Hepatic stellate cell (primary cell): ENCODE results near the gene GALNT9.
"Not testable (repeated sequence)": the region's sequence is repeated elsewhere in the genome, so short reads cannot be mapped to it uniquely, and the experiment has no call there.

Experiments
- DNase-seq: peaks from one replicate; pipeline ENCODE4 v3.0.0; 2011; ENCODE audit warnings: low spot score

GALNT9 gene

GRCh38 chr12:132329036-132329719 is at the start of gene GALNT9:
TSS of gene GALNT9 (minus strand) at chr12:132329589. CDS start at chr12:132329203, 386 bp downstream.
- no peak for DNase-seq

DNA sequence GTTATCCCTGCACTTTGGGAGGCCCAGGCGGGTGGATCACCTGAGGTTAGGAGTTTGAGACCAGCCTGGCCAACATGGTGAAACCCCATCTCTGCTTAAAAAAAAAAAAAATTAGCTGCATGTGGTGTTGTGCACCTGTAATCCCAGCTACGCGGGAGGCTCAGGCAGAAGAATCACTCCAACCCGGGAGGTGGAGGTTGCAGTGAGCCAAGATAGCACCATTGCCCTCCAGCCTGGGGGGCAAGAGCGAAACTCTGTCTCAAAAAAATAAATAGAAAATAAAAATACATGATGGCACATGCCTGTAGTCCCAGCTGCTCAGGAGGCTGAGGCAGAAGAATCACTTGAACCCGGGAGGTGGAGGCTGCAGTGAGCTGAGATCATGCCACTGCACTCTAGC is 49.7 kb upstream of the GALNT9 start:
- DNase-seq: not testable (repeated sequence)

DNA sequence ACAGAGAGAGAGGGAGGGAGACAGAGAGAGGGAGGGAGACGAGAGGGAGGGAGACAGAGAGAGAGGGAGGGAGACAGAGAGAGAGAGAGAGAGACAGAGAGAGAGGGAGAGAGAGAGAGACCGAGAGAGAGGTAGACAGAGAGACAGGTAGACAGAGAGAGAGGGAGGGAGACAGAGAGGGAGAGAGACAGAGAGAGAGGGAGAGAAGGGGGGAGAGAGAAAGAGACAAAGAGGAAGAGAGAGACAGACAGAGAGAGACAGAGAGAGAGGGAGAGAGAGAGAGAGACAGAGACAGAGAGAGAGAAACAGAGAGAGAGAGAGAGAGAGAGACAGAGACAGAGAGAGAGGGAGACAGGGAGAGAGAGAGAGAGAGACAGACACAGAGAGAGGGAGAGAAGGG is 47.8 kb upstream of the GALNT9 start:
- no peak for DNase-seq

- DNase-seq: no peak
These were observed 47.1 kb upstream of the GALNT9 start for GRCh38 chr12:132376464-132376830.

DNA sequence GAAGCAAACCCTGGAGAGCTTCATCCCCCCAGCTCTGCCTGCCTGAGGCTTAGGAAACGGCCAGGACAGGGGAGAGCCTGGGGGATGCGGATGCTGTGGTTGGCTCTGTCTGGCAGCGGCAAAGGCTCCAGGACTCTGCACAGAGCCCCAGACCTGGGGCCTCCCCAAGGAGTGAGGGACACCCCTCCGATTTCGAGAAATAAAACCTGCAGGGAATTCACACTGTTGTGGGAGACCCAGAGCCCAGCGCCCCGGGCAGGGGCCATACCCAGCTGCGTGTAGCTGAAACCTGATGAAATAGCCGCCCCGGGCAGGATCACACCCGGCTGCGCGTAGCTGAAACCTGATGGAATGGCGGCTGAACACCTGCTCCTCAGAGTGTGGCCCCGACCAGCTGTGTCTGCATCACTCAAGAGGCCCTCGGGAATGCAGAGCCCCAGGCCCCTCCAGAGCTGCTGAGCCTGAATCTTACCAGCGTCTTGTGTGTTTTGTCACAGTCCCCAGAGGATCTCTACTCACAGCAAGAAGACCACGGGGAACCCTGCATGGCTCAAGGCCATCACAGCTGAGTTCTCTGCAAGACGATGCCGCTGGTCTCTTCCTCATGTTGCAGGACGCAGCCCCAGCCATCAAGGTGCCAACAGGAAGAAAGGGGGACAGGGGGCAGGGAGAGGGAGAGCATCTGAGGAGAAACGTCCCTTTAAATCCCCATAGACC is 46.5 kb upstream of the GALNT9 start:
- DNase-seq: no peak

DNA sequence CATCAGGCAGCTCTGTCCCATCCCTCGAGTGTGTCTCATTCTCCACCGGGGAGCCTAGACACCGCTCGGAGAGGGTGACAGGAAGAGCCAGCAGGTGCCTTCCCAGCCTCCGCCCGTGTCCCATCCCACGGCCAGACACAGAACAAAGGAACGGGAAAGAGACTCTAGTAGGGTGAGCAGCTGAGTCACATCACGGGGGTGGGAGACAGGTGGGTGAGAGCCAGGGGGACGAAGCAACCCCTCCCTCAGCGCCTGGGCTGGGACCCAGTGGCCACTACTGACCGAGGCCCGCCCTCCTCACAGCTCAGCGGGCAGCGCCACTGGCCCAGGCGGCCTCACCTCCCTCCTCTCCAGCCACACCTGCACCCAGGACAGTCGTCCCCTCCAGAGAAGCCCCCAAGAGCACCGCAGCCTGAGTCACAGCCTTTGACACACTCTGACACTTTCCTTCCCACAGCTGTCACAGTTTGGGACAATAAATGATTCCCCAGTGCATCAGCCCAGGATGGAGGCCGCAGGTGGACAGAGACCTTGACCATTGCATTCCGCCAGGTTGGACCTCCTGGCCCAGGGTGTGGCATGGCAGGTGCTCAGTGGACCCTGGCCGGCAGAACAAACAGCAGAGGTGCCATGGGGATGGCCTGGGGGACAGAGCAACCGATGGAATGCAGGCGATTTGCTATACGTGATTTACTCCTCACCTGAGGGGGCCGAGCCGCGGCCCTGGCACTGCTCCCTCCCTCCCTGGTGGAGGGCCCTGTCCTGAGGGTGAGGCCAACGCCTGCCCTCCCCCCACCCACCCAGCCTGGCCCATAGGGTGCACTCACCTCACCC is 45.4 kb upstream of the GALNT9 start:
- DNase-seq: no peak

DNA sequence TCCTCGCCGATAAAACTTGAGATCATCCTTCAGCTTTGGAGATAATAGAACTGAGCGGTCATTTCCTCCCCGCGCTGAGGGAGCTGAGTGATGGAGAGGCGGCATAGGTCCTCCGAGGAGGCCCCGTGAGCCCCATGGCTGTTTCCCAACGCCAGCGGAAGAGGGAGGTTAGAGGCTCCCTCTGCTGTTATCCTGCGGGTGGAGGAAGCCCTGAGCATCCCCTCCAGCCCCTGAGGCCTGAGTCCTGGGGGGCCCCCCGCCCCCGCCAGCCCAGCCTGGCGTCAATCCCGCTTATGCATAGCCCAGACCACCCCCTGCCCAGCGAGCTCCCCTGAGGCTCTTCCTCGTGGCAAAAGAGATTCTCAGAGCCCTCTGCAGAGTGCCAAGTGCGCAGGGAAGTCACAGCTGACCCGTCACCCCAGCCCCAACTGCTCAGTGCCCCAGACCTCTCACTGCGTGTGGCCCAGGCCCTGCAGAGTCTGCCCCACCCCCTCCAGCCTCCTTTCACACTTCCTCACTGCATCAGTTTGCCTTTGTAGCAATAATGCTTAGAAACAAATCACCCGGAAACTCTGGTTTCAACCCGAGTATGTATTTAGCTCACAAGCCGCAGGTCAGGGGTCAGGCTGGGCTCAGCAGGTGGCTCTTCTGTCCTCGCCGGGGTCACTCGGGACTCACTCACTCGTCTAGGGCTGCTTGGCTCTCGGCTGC is 44.7 kb upstream of the GALNT9 start:
- peak; percentile 44 for DNase-seq

- DNase-seq: no peak
These were observed 38.5 kb upstream of the GALNT9 start for GRCh38 chr12:132367852-132368251.

- no peak for DNase-seq
These were observed 37.9 kb upstream of the GALNT9 start for GRCh38 chr12:132367071-132367851.

DNA sequence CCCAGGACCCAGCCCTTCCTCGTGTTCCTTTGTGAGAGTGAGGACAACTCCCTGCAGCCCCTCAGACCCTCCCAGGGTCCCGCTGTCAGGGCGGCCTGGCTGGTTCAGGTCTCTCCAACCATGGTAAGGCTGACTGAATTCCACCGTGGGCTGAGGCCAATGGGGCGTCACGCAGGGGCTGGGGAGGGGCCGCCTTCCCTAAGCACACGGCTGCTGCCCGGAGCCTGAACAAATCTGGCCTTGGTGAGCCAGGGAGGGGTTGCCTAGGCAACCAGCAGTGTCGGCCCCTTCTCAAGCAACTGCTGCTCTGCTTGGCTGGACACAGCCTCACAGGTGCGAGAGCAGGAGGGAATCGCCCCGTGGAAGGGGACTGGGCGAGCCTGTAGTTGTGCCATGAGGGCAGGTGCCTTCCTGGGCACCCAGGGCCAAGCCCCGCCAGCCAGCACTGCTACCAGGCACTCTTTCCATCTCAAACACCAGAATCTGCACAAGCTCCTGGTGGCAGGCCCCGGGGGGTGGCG is 37.0 kb upstream of the GALNT9 start:
- DNase-seq: no peak

- DNase-seq: no peak
These were observed 35.8 kb upstream of the GALNT9 start for GRCh38 chr12:132365226-132365625.

- DNase-seq: no peak
These were observed 35.0 kb upstream of the GALNT9 start for GRCh38 chr12:132364348-132364902.

GRCh38 chr12:132363661-132364347 is 34.4 kb upstream of the GALNT9 start:
- DNase-seq: no peak

GRCh38 chr12:132362996-132363660 is 33.7 kb upstream of the GALNT9 start:
- DNase-seq: no peak

DNA sequence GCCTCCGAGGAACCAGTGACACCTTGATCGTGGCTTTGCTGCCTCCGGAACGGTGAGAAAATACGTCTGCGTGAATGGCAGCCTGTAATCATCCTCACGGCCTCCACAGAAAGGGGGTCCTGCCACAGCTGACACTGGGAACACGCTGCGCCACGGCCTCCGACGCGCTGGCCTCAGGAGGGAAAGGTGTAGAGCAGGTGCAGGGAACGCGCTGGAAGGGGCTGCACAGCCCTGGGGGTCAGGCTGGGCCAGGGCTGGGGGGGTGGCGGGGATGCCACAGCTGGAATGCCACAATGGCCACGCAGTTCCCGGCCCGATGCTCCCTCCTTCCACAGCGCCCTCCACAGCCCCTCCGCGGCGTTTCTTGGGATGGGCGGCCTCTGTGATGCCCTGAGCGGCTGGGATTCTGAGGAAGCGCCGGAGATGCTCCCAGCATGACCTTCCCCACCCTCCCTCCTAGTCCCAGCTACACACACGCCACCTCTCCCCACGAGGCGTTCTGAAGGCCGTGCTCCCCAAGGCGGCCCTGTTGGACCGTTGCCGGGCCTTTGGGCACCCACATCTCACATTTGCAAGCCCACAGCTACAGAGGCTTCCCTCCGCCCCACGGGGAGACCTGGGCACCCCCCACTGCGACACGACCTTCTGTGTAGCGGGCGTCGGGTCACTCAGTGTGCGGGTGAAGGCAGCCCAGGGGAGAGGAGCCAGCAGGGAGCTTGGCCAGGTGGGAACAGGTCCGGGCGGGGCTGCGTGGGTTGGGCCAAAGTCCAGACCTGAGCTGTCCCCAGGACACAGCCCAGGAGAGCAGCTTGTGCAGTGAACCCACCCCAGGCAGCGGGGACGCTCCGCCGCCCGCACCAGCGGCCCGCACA is 31.8 kb upstream of the GALNT9 start:
- no peak for DNase-seq

DNA sequence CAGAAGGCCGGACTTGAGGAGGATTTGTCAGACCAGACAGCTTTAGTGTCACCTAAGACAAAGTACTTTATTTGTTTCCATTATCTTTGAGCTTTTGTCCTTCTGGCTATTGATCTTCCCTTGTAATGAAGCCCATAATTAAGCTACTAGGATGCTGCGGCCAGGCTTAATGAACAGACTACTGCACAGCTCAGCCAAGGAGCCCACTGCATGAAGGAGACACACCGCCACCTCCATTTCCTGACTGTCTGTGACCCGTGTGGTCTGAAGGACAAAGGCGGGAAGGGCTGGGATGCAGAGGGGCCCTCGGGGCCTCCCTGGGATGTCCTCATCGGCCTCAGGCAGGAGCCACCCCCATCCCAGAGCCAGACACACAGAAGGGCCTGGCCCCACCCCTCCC is 31.0 kb upstream of the GALNT9 start:
- no peak for DNase-seq

DNA sequence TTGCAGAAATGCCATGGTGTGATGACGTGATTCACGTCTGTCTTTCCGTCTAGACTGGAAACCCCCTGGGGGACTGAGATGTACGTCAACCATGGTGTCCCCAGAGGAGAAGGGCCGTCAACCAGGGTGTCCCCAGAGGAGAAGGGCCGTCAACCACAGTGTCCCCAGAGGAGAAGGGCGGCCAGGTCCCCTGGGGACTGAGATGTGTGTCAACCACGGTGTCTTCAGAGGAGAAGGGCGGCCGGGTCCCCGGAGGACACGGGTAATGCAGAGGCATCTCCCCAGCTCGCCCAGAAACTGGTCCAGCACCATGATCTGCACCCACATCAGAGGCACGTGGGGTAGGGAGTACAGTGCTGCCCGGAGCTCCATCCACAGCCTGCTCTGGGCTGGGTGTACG is 30.6 kb upstream of the GALNT9 start:
- DNase-seq: no peak

DNA sequence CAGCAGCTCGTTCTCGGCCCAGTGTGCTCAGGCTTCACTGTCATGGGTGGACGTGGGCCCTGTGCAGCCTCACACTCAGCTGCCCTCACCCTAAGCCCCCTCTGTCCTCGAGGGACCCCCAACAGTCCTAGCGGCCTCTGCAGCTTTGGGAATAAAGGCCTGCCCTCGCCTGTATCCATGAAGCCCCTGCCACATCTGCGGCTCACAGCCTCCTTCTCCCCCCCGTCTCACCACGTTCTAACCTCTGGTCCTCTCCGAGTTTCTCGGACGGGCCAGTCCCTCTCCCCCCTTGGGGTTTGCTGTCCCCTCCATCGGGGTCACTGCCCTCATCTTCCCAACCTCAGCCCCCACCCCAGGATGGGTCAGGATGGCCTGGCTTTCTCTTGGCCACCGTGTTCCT is 30.2 kb upstream of the GALNT9 start:
- DNase-seq: no peak
